Liver (tissue), 9 donors: ENCODE data around the gene HIRIP3. TPM values are rescaled to one million over a fixed set of nuclear protein-coding genes. Genes with fewer than 3 reads are reported as not detected.

ENCODE experiments used
- DNase-seq: peaks from one replicate; pipeline ENCODE4 v3.0.0-alpha.2; 2017; ENCODE audit warnings: low spot score
- H3K27ac ChIP-seq, 2 donors: one replicate each; pipeline ENCODE4 v1.7.0; 2013; ENCODE audit warnings: inconsistent platforms in 2 of 2, low read length in 2 of 2, control low read depth in 1 of 2, low read depth in 1 of 2, mild to moderate bottlenecking in 1 of 2
- H3K27me3 ChIP-seq, 4 donors: one replicate each; pipeline versions ENCODE4 v1.6.1 to v1.7.0; 2013; ENCODE audit warnings: low read length in 3 of 4, inconsistent platforms in 1 of 4, mild to moderate bottlenecking in 1 of 4, moderate library complexity in 1 of 4; ENCODE audit not compliant: control insufficient read depth in 4 of 4, insufficient read depth in 4 of 4
- H3K36me3 ChIP-seq, 4 donors: one replicate each; pipeline versions ENCODE4 v1.6.1 to v1.7.0; 2013; ENCODE audit warnings: low read length in 3 of 4, mild to moderate bottlenecking in 3 of 4, low read depth in 1 of 4, moderate library complexity in 1 of 4; ENCODE audit not compliant: control insufficient read depth in 4 of 4, insufficient read depth in 3 of 4
- H3K4me1 ChIP-seq, 4 donors: one replicate each; pipeline versions ENCODE4 v1.6.1 to v1.7.0; 2013; ENCODE audit warnings: low read length in 3 of 4, mild to moderate bottlenecking in 3 of 4, moderate library complexity in 1 of 4; ENCODE audit not compliant: control insufficient read depth in 4 of 4, insufficient read depth in 4 of 4
- H3K4me3 ChIP-seq, 3 donors: one replicate each; pipeline versions ENCODE4 v1.6.1 to v1.7.0; 2013; ENCODE audit warnings: low read length in 3 of 3, control low read depth in 1 of 3, low read depth in 1 of 3, mild to moderate bottlenecking in 1 of 3
- H3K9ac ChIP-seq, 2 donors: one replicate each; pipeline ENCODE4 v1.7.0; 2013; ENCODE audit warnings: low read length in 2 of 2, mild to moderate bottlenecking in 2 of 2, moderate library complexity in 2 of 2, control low read depth in 1 of 2, low read depth in 1 of 2
- H3K9me3 ChIP-seq, 4 donors: one replicate each; pipeline versions ENCODE4 v1.6.1 to v1.7.0; 2013; ENCODE audit warnings: low read length in 3 of 4; ENCODE audit not compliant: control insufficient read depth in 4 of 4
- EGR1 ChIP-seq, 2 donors: IDR thresholded peaks; 2 replicates each; pipeline ENCODE4 v1.6.1; 2016 to 2018; ENCODE audit warnings: antibody characterized with exemption in 2 of 2, low read depth in 2 of 2
- HNF4A ChIP-seq, 2 donors: conservative IDR thresholded peaks; 2 replicates each; pipeline ENCODE4 v1.6.1; 2016; ENCODE audit warnings: antibody characterized with exemption in 2 of 2, mild to moderate bottlenecking in 2 of 2
- HNF4G ChIP-seq: IDR thresholded peaks from 2 replicates; pipeline ENCODE4 v1.6.1; 2016; ENCODE audit warnings: antibody characterized with exemption
- RAD21 ChIP-seq, 2 donors: IDR thresholded peaks; 2 replicates each; pipeline ENCODE4 v1.6.1; 2016; ENCODE audit warnings: antibody characterized with exemption in 2 of 2, mild to moderate bottlenecking in 2 of 2
- RXRA ChIP-seq, 2 donors: IDR thresholded peaks; 2 replicates each; pipeline ENCODE4 v1.6.1; 2017 to 2018; ENCODE audit warnings: antibody characterized with exemption in 2 of 2, mild to moderate bottlenecking in 1 of 2
- SP1 ChIP-seq: IDR thresholded peaks from 2 replicates; pipeline ENCODE4 v1.6.1; 2018; ENCODE audit warnings: antibody characterized with exemption, mild to moderate bottlenecking
- YY1 ChIP-seq: IDR thresholded peaks from 2 replicates; pipeline ENCODE4 v1.6.1; 2016; ENCODE audit warnings: antibody characterized with exemption, mild to moderate bottlenecking
- WGBS: extraction: QIAGEN DNeasy Blood & Tissue Kit; methylation state at CpG from one replicate; pipeline ENCODE4 v1.1.7; 2013; 5-methylcytosine and 5-hydroxymethylcytosine counted together
- polyA plus RNA-seq, 2 donors: library from polyadenylated mRNA; stranded (reverse) in 1 of 2; unstranded in 1 of 2; fragments of 200-250 nt in 1 of 2; fragments of >200 nt in 1 of 2; fragmentation: Nextera tagmentation in 1 of 2; extraction: Ambion mirVana in 1 of 2; gene quantifications; one replicate each; pipeline versions ENCODE4 v1.2.1 to v1.2.3, GENCODE V29; 2013 to 2015
- total RNA-seq, 2 donors: library from RNA; depleted of rRNA; stranded (reverse); fragments of >200 nt; gene quantifications; one replicate each; pipeline ENCODE4 v1.2.3, GENCODE V29; 2014
- TF ChIP-seq, protein P1 (sequence below): IDR thresholded peaks from 2 replicates; pipeline ENCODE4 v1.6.1; 2016; ENCODE audit warnings: antibody characterized with exemption
- donor health status: healthy.
- donor health status: healthy.
- donor health status: healthy.
- donor health status: healthy.
- donor health status: healthy.

HIRIP3 gene
- total and polyA plus RNA-seq, 4 donors: 5.7 to 10.5 (median 9.1) TPM

DNA sequence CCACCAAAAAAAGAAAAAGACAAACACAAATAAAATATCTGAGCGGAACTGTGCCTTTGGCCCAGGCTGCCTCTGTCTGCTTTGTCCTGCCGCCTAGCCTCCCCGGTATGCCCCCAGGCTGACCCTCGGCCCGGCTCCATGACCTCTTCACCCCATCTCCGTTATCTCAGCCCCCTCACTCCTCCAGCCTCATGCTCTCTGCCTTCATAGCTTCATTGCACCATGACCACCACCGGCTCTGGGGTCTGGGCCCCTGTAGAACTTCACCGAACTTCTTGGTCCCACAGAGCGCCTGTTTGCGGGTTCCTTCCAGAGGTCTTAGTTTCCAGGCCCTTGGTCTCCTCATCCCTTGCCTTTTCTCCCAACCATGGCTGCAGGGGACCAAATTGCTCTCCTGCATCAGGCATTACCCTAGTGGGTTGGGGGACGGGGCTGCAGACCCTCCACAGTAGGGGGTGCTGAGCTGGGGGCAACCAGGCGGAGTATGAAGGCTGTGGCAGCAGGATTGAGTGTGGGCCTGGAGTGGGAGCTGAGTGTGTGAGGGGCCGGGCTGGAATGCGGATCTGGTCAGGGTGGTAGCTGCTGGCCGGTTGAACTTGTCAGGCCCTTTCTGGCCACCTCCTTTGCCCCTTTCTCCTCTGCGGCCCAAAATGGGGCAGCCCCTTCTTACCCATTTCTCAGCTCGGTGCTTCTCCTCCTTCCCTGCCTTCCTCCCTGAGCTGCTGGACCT, 6.9 kb downstream of the HIRIP3 start:
- DNase-seq: no peak
- Histone ChIP-seq H3K27me3 (no peaks in the 10 kb centered on the region), H3K4me1 (no peaks in the 10 kb centered on the region), H3K4me3 (no peak overlapping the region), H3K9me3 (no peaks in the 10 kb centered on the region), H3K9ac (no peak overlapping the region), H3K27ac (no peak overlapping the region), H3K36me3 (peaks cover 34 to 85% (median 46%) of the 10 kb centered on the region in 4 donors)
- WGBS: 86% methylated on average over 17 of the region's 17 CpGs
- no peak for TF ChIP-seq RXRA (IDR thresholded peaks at IDR 0.05)
- TF ChIP-seq HNF4A (conservative IDR thresholded peaks at IDR 0.05): peak in 1 of 2 donors; percentile 1

DNA sequence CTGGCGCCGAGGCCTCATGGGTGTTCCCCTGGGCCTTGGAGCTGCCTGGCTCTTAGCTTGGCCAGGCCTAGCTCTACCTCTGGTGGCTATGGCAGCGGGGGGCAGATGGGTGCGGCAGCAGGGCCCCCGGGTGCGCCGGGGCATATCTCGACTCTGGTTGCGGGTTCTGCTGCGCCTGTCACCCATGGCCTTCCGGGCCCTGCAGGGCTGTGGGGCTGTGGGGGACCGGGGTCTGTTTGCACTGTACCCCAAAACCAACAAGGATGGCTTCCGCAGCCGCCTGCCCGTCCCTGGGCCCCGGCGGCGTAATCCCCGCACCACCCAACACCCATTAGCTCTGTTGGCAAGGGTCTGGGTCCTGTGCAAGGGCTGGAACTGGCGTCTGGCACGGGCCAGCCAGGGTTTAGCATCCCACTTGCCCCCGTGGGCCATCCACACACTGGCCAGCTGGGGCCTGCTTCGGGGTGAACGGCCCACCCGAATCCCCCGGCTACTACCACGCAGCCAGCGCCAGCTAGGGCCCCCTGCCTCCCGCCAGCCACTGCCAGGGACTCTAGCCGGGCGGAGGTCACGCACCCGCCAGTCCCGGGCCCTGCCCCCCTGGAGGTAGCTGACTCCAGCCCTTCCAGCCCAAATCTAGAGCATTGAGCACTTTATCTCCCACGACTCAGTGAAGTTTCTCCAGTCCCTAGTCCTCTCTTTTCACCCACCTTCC, 7.9 kb downstream of the HIRIP3 start:
- no peak overlapping the region for H3K27ac ChIP-seq
- H3K4me3 ChIP-seq: no peak overlapping the region
- H3K36me3 ChIP-seq: peaks cover 43 to 85% (median 49%) of the 10 kb centered on the region in 4 donors
- no peaks in the 10 kb centered on the region for H3K27me3 ChIP-seq
- no peak for TF ChIP-seq YY1
- TF ChIP-seq HNF4G: no peak
- no peak for TF ChIP-seq RXRA (IDR thresholded peaks at IDR 0.05)
- H3K9me3 ChIP-seq: no peaks in the 10 kb centered on the region
- DNase-seq: no peak
- 87% methylated on average over 35 of the region's 35 CpGs for WGBS
- no peak overlapping the region for H3K9ac ChIP-seq
- H3K4me1 ChIP-seq: no peaks in the 10 kb centered on the region

DNA sequence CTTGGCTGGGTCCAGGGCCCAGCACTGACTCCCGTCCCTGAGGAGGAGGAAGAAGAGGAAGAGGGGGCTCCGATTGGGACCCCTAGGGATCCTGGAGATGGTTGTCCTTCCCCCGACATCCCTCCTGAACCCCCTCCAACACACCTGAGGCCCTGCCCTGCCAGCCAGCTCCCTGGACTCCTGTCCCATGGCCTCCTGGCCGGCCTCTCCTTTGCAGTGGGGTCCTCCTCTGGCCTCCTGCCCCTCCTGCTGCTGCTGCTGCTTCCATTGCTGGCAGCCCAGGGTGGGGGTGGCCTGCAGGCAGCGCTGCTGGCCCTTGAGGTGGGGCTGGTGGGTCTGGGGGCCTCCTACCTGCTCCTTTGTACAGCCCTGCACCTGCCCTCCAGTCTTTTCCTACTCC, 8.5 kb downstream of the HIRIP3 start:
- no peaks in the 10 kb centered on the region for H3K27me3 ChIP-seq
- no peak overlapping the region for H3K9ac ChIP-seq
- no peak for DNase-seq
- peaks cover 42 to 89% (median 52%) of the 10 kb centered on the region in 4 donors for H3K36me3 ChIP-seq
- H3K4me1 ChIP-seq: no peaks in the 10 kb centered on the region
- no peak overlapping the region for H3K4me3 ChIP-seq
- TF ChIP-seq, protein P1, sequence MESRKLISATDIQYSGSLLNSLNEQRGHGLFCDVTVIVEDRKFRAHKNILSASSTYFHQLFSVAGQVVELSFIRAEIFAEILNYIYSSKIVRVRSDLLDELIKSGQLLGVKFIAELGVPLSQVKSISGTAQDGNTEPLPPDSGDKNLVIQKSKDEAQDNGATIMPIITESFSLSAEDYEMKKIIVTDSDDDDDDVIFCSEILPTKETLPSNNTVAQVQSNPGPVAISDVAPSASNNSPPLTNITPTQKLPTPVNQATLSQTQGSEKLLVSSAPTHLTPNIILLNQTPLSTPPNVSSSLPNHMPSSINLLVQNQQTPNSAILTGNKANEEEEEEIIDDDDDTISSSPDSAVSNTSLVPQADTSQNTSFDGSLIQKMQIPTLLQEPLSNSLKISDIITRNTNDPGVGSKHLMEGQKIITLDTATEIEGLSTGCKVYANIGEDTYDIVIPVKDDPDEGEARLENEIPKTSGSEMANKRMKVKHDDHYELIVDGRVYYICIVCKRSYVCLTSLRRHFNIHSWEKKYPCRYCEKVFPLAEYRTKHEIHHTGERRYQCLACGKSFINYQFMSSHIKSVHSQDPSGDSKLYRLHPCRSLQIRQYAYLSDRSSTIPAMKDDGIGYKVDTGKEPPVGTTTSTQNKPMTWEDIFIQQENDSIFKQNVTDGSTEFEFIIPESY: no peak
- WGBS: 93% methylated on average over 5 of the region's 5 CpGs
- H3K27ac ChIP-seq: no peak overlapping the region
- H3K9me3 ChIP-seq: no peaks in the 10 kb centered on the region

DNA sequence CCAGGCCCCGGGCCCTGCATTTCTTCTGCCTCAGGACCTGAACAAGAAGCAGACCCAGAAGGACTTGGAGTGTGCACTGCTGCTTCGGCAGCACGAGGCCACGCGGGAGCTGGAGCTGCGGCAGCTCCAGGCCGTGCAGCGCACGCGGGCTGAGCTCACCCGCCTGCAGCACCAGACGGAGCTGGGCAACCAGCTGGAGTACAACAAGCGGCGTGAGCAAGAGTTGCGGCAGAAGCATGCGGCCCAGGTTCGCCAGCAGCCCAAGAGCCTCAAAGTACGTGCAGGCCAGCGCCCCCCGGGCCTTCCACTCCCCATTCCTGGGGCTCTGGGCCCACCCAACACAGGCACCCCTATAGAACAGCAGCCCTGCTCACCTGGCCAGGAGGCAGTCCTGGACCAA, 9.2 kb downstream of the HIRIP3 start:
- no peaks in the 10 kb centered on the region for H3K9me3 ChIP-seq
- TF ChIP-seq SP1: no peak
- no peak for TF ChIP-seq EGR1 (IDR thresholded peaks at IDR 0.05; ENCODE audit: low read depth in 2 of 2)
- TF ChIP-seq RAD21 (IDR thresholded peaks at IDR 0.05): no peak
- peaks cover 44 to 94% (median 59%) of the 10 kb centered on the region in 4 donors for H3K36me3 ChIP-seq
- no peaks in the 10 kb centered on the region for H3K4me1 ChIP-seq
- WGBS: 94% methylated on average over 20 of the region's 20 CpGs
- no peak overlapping the region for H3K27ac ChIP-seq
- no peak overlapping the region for H3K4me3 ChIP-seq
- no peaks in the 10 kb centered on the region for H3K27me3 ChIP-seq
- no peak overlapping the region for H3K9ac ChIP-seq
- no peak for DNase-seq
